K562 (cell line): Measurements from ENCODE around the gene NR1D1. TPM values are rescaled to one million over a fixed set of nuclear protein-coding genes. Genes with fewer than 3 reads are reported as not detected.

ENCODE experiments used
- ARID1B ChIP-seq: fragments of 450-650 bp; IDR thresholded peaks from 2 replicates; pipeline ENCODE4 v1.6.1; 2016; ENCODE audit warnings: antibody characterized with exemption, mild to moderate bottlenecking, inconsistent platforms
- ATF2 ChIP-seq: sonication (generic); formaldehyde crosslinking; IDR thresholded peaks from 2 replicates; pipeline ENCODE4 v1.8.1; 2022; ENCODE audit warnings: missing genetic modification reagents
- BCLAF1 ChIP-seq, 2 experiments: fragments of 450-650 bp in 1 of 2; IDR thresholded peaks; 2 replicates each; pipeline ENCODE4 v1.6.1; 2011 to 2017; ENCODE audit warnings: low read depth in 2 of 2, antibody characterized with exemption in 1 of 2, borderline replicate concordance in 1 of 2, low read length in 1 of 2, mild to moderate bottlenecking in 1 of 2, mixed read lengths in 1 of 2; ENCODE audit not compliant: control insufficient read depth in 1 of 2
- FOSL1 ChIP-seq: fragments of 200-800 bp; sonication (Bioruptor generic); conservative IDR thresholded peaks from 2 replicates; pipeline ENCODE4 v1.6.1; 2016; ENCODE audit warnings: missing genetic modification characterization, missing compliant biosample characterization
- NONO ChIP-seq, 2 experiments: fragments of 200-400 bp in 1 of 2; fragments of 450-650 bp in 1 of 2; formaldehyde crosslinking in 1 of 2; IDR thresholded peaks; 2 replicates each; pipeline ENCODE4 v1.6.1; 2017; ENCODE audit warnings: low read depth in 2 of 2, mild to moderate bottlenecking in 2 of 2, moderate library complexity in 2 of 2, low read length in 1 of 2
- RB1 ChIP-seq: fragments of 450-650 bp; IDR thresholded peaks from 2 replicates; pipeline ENCODE4 v1.6.1; 2017; ENCODE audit warnings: low read depth, mild to moderate bottlenecking
- RBM34 ChIP-seq: fragments of 200-400 bp; formaldehyde crosslinking; IDR thresholded peaks from 2 replicates; pipeline ENCODE4 v1.6.1; 2018; ENCODE audit warnings: low read length, borderline replicate concordance; ENCODE audit not compliant: insufficient read depth
- SIN3B ChIP-seq: fragments of 450-650 bp; IDR thresholded peaks from 2 replicates; pipeline ENCODE4 v1.6.1; 2017; ENCODE audit warnings: low read depth, mild to moderate bottlenecking, moderate library complexity
- SIRT6 ChIP-seq: IDR thresholded peaks from one replicate; pipeline ENCODE4 v1.6.1; 2012; ENCODE audit warnings: low read depth, mild to moderate bottlenecking, control low read depth, inconsistent platforms, low read length, moderate library complexity
- ZBTB7A ChIP-seq: IDR thresholded peaks from 2 replicates; pipeline ENCODE4 v1.6.1; 2011; ENCODE audit warnings: low read depth, mild to moderate bottlenecking, low read length, moderate library complexity, borderline replicate concordance; ENCODE audit not compliant: control insufficient read depth
- ZNF395 ChIP-seq: fragments of 200-800 bp; sonication (Bioruptor generic); IDR thresholded peaks from 2 replicates; pipeline ENCODE4 v1.6.1; 2017; ENCODE audit warnings: missing genetic modification characterization, missing compliant biosample characterization
- polyA plus RNA-seq, 8 experiments: library from polyadenylated mRNA; depleted of rRNA in 4 of 8; stranded (reverse) in 5 of 8; unstranded in 3 of 8; fragments of >200 nt; fragmentation: Nextera tagmentation in 2 of 8; fragmentation: Illumina TruSeq in 1 of 8; extraction: Ambion mirVana in 2 of 8; extraction: Trizol in 1 of 8; gene quantifications; 2 replicates each; pipeline versions ENCODE4 v1.2.1 to v1.2.3, GENCODE V29; 2011 to 2014; ENCODE audit warnings: inconsistent platforms in 1 of 8, missing spikeins in 1 of 8
- total RNA-seq, 7 experiments: library from RNA; depleted of rRNA in 6 of 7; stranded (reverse); fragments of >200 nt in 6 of 7; fragmentation: Illumina TruSeq in 2 of 7; extraction: Trizol in 2 of 7; gene quantifications; 2 replicates each; pipeline versions ENCODE4 v1.2.1 to v1.2.3, GENCODE V29; 2011 to 2021; ENCODE audit warnings: low replicate concordance in 1 of 7
- TF ChIP-seq, protein P1 (sequence below): fragments of 450-650 bp; formaldehyde crosslinking; IDR thresholded peaks from 2 replicates; pipeline ENCODE4 v1.4.0; 2020; ENCODE audit warnings: mild to moderate bottlenecking
- TF ChIP-seq, protein P2 (sequence below): fragments of 450-650 bp; IDR thresholded peaks from 2 replicates; pipeline ENCODE4 v1.6.1; 2016
- TF ChIP-seq, protein P3 (sequence below): fragments of 450-650 bp; IDR thresholded peaks from 2 replicates; pipeline ENCODE4 v1.6.1; 2016; ENCODE audit warnings: missing biosample characterization, missing genetic modification characterization

The NR1D1 gene
- total and polyA plus RNA-seq, 9 of the 15 experiments (the other 6 are each of a cell fraction or from before 2014, with no cell fraction given) = 0.25 to 7.7 (median 0.65) TPM

DNA sequence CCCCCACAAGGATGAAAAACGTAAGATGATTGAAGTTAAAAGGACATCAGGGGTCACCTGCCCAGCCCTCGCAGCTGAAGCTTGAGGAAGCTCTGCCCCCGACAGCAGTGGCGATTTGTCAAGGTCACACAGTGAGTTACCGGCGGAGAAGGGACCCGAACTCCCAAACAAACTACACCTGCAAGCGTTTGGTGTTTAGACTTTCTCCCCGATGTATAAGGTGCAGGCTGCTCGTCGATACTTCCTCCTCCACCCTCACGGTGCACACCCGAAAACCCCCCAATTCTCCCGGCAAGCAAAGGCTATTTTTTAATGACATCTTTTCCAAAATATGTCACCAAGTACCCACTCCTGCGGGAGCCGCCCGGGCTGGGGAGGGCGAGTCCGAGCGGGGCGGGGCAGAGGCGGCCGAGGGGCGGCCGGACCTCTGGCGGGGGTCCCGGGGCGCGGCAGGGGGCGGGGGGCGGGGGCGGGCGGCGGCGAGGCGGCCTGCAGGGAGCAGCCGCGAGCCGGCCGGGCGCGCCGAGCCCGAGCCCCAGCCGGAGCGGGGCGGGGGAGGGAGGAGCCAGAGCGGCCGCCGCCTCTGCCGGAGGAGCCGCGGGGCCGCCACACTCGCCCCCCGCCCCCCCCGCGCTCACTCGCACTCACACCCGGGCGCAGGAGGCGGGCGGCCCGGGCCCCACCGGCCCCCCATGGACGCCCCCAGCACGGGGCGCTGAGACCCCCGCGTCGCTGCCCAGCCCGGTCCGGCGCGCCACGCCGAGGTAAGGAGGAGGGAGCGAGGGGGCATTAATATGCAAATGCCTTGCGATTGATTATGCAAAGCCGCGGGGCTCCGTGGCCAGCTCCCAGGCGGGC is 37.8 kb downstream of the NR1D1 start, which contains the start of gene THRA (continued):
- TF ChIP-seq RBM34 = no peak
- peak; percentile 39; the same call in 1 of the 2 replicates for TF ChIP-seq SIN3B
- TF ChIP-seq, protein P1, sequence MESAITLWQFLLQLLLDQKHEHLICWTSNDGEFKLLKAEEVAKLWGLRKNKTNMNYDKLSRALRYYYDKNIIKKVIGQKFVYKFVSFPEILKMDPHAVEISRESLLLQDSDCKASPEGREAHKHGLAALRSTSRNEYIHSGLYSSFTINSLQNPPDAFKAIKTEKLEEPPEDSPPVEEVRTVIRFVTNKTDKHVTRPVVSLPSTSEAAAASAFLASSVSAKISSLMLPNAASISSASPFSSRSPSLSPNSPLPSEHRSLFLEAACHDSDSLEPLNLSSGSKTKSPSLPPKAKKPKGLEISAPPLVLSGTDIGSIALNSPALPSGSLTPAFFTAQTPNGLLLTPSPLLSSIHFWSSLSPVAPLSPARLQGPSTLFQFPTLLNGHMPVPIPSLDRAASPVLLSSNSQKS (CRISPR knock-in tag) = no peak
- no peak for TF ChIP-seq FOSL1 (tag)
- TF ChIP-seq, protein P2, sequence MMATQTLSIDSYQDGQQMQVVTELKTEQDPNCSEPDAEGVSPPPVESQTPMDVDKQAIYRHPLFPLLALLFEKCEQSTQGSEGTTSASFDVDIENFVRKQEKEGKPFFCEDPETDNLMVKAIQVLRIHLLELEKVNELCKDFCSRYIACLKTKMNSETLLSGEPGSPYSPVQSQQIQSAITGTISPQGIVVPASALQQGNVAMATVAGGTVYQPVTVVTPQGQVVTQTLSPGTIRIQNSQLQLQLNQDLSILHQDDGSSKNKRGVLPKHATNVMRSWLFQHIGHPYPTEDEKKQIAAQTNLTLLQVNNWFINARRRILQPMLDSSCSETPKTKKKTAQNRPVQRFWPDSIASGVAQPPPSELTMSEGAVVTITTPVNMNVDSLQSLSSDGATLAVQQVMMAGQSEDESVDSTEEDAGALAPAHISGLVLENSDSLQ = peak; percentile 59; the same call in 1 of the 2 replicates
- TF ChIP-seq BCLAF1 (IDR thresholded peaks at IDR 0.05; ENCODE audit: borderline replicate concordance in 1 of 2, control insufficient read depth in 1 of 2, low read depth in 2 of 2, low read length in 1 of 2) = no peak
- peak; percentile 95 for TF ChIP-seq ZBTB7A
- TF ChIP-seq ARID1B = no peak
- peak; percentile 56; the same call in 1 of the 2 replicates for TF ChIP-seq RB1
- TF ChIP-seq, protein P3, sequence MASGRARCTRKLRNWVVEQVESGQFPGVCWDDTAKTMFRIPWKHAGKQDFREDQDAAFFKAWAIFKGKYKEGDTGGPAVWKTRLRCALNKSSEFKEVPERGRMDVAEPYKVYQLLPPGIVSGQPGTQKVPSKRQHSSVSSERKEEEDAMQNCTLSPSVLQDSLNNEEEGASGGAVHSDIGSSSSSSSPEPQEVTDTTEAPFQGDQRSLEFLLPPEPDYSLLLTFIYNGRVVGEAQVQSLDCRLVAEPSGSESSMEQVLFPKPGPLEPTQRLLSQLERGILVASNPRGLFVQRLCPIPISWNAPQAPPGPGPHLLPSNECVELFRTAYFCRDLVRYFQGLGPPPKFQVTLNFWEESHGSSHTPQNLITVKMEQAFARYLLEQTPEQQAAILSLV (tag) = no peak
- TF ChIP-seq NONO (IDR thresholded peaks at IDR 0.05; ENCODE audit: low read depth in 2 of 2, low read length in 1 of 2) = 0 out of 4 replicates have a peak, but pooled peaks of 1 of the 2 experiments have one; percentile 13
- no peak for TF ChIP-seq ZNF395 (CRISPR knock-in tag)
- TF ChIP-seq ATF2 (CRISPR knock-in tag) = no peak
- TF ChIP-seq SIRT6 = no peak
